ENCODE results near the gene LDLRAD4.

Gene LDLRAD4

GRCh38 chr18:13313006-13313686 is 94.6 kb downstream of the LDLRAD4 start:
- peaks cover 11% of the 10 kb centered on the region for H3K4me1 ChIP-seq (ENCODE audit: insufficient read depth, low read length)
- DNase-seq (peak; percentile 47), ATAC-seq (ENCODE audit: insufficient read depth, low read depth) (peak; percentile 69)
- H3K27me3 ChIP-seq (ENCODE audit: insufficient read depth, low read length, poor library complexity) = no peaks in the 10 kb centered on the region
- TF ChIP-seq EZH2 (IDR thresholded peaks at IDR 0.05; ENCODE audit: borderline replicate concordance, low read depth, low read length, severe bottlenecking) (no peak), CTCF (IDR thresholded peaks at IDR 0.05; ENCODE audit: borderline replicate concordance, extremely low read depth, low read length, poor library complexity, severe bottlenecking) (no peak)
- H3K9ac ChIP-seq (ENCODE audit: low read depth, low read length) = no peak overlapping the region
- peaks cover 12% of the 10 kb centered on the region for H3K79me2 ChIP-seq (ENCODE audit: insufficient read depth, low read length)
- H3K36me3 ChIP-seq (ENCODE audit: insufficient read depth, low read length) = peaks cover 10% of the 10 kb centered on the region
- no peak overlapping the region for H3K4me2 ChIP-seq (ENCODE audit: insufficient read depth, low read length)
- H2AFZ ChIP-seq (ENCODE audit: low read depth, low read length) = no peak overlapping the region
- H4K20me1 ChIP-seq (ENCODE audit: insufficient read depth, low read length) = no peaks in the 10 kb centered on the region
- H3K27ac ChIP-seq (ENCODE audit: low read length) = peak overlapping the region; percentile 13; the same call in 1 of the 2 replicates
- peaks cover 11% of the 10 kb centered on the region for H3K9me3 ChIP-seq (ENCODE audit: insufficient read depth, low read length, severe bottlenecking)
- H3K4me3 ChIP-seq (ENCODE audit: low read depth in 1 of 2, low read length in 2 of 2) = no peak overlapping the region

- Histone ChIP-seq H3K4me3 (ENCODE audit: low read depth in 1 of 2, low read length in 2 of 2) (no peak overlapping the region), H3K9ac (ENCODE audit: low read depth, low read length) (no peak overlapping the region), H2AFZ (ENCODE audit: low read depth, low read length) (no peak overlapping the region), H3K4me2 (ENCODE audit: insufficient read depth, low read length) (no peak overlapping the region), H3K79me2 (ENCODE audit: insufficient read depth, low read length) (peaks cover 5% of the 10 kb centered on the region), H3K36me3 (ENCODE audit: insufficient read depth, low read length) (peaks cover 10% of the 10 kb centered on the region), H3K4me1 (ENCODE audit: insufficient read depth, low read length) (peaks cover 11% of the 10 kb centered on the region), H3K9me3 (ENCODE audit: insufficient read depth, low read length, severe bottlenecking) (peaks cover 11% of the 10 kb centered on the region), H3K27me3 (ENCODE audit: insufficient read depth, low read length, poor library complexity) (no peaks in the 10 kb centered on the region), H3K27ac (ENCODE audit: low read length) (no peak overlapping the region), H4K20me1 (ENCODE audit: insufficient read depth, low read length) (no peaks in the 10 kb centered on the region)
- ATAC-seq (ENCODE audit: insufficient read depth, low read depth) = no peak
- no peak for DNase-seq
- TF ChIP-seq CTCF (IDR thresholded peaks at IDR 0.05; ENCODE audit: borderline replicate concordance, extremely low read depth, low read length, poor library complexity, severe bottlenecking) (no peak), EZH2 (IDR thresholded peaks at IDR 0.05; ENCODE audit: borderline replicate concordance, low read depth, low read length, severe bottlenecking) (no peak)
These were observed 96.4 kb downstream of the LDLRAD4 start for GRCh38 chr18:13315000-13315399.

- no peak overlapping the region for H3K9ac ChIP-seq (ENCODE audit: low read depth, low read length)
- H3K27me3 ChIP-seq (ENCODE audit: insufficient read depth, low read length, poor library complexity) = no peaks in the 10 kb centered on the region
- ATAC-seq (ENCODE audit: insufficient read depth, low read depth) = no peak
- TF ChIP-seq CTCF (IDR thresholded peaks at IDR 0.05; ENCODE audit: borderline replicate concordance, extremely low read depth, low read length, poor library complexity, severe bottlenecking) = no peak
- no peak for TF ChIP-seq EZH2 (IDR thresholded peaks at IDR 0.05; ENCODE audit: borderline replicate concordance, low read depth, low read length, severe bottlenecking)
- H3K4me1 ChIP-seq (ENCODE audit: insufficient read depth, low read length) = peaks cover 11% of the 10 kb centered on the region
- H3K27ac ChIP-seq (ENCODE audit: low read length) = no peak overlapping the region
- H3K79me2 ChIP-seq (ENCODE audit: insufficient read depth, low read length) = peaks cover 9% of the 10 kb centered on the region
- no peak for DNase-seq
- peaks cover 11% of the 10 kb centered on the region for H3K9me3 ChIP-seq (ENCODE audit: insufficient read depth, low read length, severe bottlenecking)
- no peak overlapping the region for H3K4me2 ChIP-seq (ENCODE audit: insufficient read depth, low read length)
- H2AFZ ChIP-seq (ENCODE audit: low read depth, low read length) = no peak overlapping the region
- no peaks in the 10 kb centered on the region for H4K20me1 ChIP-seq (ENCODE audit: insufficient read depth, low read length)
- H3K4me3 ChIP-seq (ENCODE audit: low read depth in 1 of 2, low read length in 2 of 2) = no peak overlapping the region
- H3K36me3 ChIP-seq (ENCODE audit: insufficient read depth, low read length) = peaks cover 10% of the 10 kb centered on the region
These were observed 97.5 kb downstream of the LDLRAD4 start for GRCh38 chr18:13316063-13316462.

Measured in DND-41 (cell line).